ENCODE measurements around the gene ANKRD12.

DNA sequence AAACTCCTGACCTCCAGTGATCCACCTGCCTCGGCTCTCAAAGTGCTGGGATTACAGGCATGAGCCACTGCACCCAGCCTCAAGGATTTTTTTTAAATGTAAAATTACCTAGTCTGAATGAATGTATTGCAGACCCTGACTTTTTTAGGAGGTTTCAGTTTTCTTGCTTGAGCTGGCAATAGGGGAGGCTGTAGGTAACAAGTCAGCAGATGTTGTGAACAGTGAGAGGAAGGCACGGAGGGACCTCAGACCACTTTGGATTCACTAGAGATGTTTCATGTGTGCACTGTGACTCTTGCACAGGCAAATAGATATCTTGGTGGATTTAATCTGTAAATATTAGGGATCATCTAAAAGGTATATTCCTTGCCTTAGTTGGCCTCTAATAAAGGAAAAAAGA is 27.7 kb upstream of the ANKRD12 start:
- TF ChIP-seq, protein P1, sequence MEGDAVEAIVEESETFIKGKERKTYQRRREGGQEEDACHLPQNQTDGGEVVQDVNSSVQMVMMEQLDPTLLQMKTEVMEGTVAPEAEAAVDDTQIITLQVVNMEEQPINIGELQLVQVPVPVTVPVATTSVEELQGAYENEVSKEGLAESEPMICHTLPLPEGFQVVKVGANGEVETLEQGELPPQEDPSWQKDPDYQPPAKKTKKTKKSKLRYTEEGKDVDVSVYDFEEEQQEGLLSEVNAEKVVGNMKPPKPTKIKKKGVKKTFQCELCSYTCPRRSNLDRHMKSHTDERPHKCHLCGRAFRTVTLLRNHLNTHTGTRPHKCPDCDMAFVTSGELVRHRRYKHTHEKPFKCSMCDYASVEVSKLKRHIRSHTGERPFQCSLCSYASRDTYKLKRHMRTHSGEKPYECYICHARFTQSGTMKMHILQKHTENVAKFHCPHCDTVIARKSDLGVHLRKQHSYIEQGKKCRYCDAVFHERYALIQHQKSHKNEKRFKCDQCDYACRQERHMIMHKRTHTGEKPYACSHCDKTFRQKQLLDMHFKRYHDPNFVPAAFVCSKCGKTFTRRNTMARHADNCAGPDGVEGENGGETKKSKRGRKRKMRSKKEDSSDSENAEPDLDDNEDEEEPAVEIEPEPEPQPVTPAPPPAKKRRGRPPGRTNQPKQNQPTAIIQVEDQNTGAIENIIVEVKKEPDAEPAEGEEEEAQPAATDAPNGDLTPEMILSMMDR (IDR thresholded peaks at IDR 0.05): no peak
- TF ChIP-seq POLR2A (IDR thresholded peaks at IDR 0.05): no peak

Measured in Peyer's patch (tissue), 4 donors.